ENCODE results near the gene MCRIP2.

DNA sequence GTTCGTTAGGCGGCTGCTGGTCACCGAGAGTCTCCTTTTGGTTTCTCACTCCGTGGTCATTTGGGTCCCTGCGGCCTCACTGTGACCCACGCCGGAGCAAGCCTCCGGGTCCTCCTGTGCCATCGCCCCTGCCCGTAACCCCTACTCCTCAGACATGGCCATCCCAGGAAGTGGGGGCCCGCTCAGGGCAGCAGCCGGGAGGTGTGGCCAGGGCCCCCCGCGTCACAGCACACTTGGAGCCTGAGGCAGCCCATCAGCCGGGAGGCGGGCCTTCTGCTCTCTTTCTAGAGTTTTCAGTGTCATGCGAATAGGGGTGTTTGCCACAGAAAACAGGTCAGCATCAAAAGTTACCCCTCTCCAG lies 18.7 kb upstream of the MCRIP2 start:
- TF ChIP-seq, protein P1, sequence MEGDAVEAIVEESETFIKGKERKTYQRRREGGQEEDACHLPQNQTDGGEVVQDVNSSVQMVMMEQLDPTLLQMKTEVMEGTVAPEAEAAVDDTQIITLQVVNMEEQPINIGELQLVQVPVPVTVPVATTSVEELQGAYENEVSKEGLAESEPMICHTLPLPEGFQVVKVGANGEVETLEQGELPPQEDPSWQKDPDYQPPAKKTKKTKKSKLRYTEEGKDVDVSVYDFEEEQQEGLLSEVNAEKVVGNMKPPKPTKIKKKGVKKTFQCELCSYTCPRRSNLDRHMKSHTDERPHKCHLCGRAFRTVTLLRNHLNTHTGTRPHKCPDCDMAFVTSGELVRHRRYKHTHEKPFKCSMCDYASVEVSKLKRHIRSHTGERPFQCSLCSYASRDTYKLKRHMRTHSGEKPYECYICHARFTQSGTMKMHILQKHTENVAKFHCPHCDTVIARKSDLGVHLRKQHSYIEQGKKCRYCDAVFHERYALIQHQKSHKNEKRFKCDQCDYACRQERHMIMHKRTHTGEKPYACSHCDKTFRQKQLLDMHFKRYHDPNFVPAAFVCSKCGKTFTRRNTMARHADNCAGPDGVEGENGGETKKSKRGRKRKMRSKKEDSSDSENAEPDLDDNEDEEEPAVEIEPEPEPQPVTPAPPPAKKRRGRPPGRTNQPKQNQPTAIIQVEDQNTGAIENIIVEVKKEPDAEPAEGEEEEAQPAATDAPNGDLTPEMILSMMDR (IDR thresholded peaks at IDR 0.05): no peak
- no peak for TF ChIP-seq ZFX (IDR thresholded peaks at IDR 0.05; ENCODE audit: borderline replicate concordance)

Measured in 22Rv1 (cell line).